GM23338 (cell line): ENCODE results near the gene HPCA.

Source experiments
- EZH2 ChIP-seq: fragments of 200-600 bp; sonication (generic); IDR thresholded peaks from one replicate; pipeline ENCODE4 v1.8.0; 2017; ENCODE audit warnings: antibody characterized with exemption, mild to moderate bottlenecking, low read depth; ENCODE audit not compliant: unreplicated experiment
- POLR2AphosphoS5 ChIP-seq: IDR thresholded peaks from 2 replicates; pipeline ENCODE4 v1.6.1; 2016; ENCODE audit warnings: antibody characterized with exemption, low read depth
- TF ChIP-seq, protein P1 (sequence below), 2 experiments: fragments of 200-600 bp in 1 of 2; sonication (generic) in 1 of 2; conservative IDR thresholded peaks; 2 replicates each; pipeline versions ENCODE4 v1.5.1 to v1.6.1; 2016 to 2017; ENCODE audit warnings: antibody characterized with exemption in 2 of 2, low read depth in 2 of 2, mild to moderate bottlenecking in 2 of 2, moderate library complexity in 1 of 2
- TF ChIP-seq, protein P2 (sequence below): IDR thresholded peaks from one replicate; pipeline ENCODE4 v1.6.1; 2018; ENCODE audit warnings: antibody characterized with exemption; ENCODE audit not compliant: unreplicated experiment

DNA sequence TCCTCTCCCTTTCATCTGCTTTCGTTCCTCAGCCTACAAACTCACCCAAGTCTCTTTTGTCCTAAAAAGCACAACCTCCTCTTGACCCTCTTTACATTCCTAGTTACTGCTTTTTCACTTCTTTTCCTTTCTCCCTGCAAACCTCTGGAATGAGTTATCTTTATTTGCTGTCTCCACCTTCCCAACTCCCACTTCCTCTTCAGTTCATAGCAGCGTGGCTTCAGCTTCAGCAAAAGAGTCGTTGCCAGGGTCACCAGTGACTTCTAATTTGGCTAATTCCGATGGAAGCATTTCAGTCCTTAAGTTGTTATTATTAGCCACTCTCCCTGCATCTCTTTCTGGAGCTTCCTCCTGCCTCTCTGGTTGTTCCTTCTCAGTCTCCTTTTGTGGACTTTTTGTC, 21.1 kb downstream of the HPCA start:
- no peak for TF ChIP-seq EZH2
- TF ChIP-seq, protein P1, sequence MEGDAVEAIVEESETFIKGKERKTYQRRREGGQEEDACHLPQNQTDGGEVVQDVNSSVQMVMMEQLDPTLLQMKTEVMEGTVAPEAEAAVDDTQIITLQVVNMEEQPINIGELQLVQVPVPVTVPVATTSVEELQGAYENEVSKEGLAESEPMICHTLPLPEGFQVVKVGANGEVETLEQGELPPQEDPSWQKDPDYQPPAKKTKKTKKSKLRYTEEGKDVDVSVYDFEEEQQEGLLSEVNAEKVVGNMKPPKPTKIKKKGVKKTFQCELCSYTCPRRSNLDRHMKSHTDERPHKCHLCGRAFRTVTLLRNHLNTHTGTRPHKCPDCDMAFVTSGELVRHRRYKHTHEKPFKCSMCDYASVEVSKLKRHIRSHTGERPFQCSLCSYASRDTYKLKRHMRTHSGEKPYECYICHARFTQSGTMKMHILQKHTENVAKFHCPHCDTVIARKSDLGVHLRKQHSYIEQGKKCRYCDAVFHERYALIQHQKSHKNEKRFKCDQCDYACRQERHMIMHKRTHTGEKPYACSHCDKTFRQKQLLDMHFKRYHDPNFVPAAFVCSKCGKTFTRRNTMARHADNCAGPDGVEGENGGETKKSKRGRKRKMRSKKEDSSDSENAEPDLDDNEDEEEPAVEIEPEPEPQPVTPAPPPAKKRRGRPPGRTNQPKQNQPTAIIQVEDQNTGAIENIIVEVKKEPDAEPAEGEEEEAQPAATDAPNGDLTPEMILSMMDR (conservative IDR thresholded peaks at IDR 0.05; ENCODE audit: low read depth in 2 of 2), result no peak
- no peak for TF ChIP-seq POLR2AphosphoS5
- TF ChIP-seq, protein P2, sequence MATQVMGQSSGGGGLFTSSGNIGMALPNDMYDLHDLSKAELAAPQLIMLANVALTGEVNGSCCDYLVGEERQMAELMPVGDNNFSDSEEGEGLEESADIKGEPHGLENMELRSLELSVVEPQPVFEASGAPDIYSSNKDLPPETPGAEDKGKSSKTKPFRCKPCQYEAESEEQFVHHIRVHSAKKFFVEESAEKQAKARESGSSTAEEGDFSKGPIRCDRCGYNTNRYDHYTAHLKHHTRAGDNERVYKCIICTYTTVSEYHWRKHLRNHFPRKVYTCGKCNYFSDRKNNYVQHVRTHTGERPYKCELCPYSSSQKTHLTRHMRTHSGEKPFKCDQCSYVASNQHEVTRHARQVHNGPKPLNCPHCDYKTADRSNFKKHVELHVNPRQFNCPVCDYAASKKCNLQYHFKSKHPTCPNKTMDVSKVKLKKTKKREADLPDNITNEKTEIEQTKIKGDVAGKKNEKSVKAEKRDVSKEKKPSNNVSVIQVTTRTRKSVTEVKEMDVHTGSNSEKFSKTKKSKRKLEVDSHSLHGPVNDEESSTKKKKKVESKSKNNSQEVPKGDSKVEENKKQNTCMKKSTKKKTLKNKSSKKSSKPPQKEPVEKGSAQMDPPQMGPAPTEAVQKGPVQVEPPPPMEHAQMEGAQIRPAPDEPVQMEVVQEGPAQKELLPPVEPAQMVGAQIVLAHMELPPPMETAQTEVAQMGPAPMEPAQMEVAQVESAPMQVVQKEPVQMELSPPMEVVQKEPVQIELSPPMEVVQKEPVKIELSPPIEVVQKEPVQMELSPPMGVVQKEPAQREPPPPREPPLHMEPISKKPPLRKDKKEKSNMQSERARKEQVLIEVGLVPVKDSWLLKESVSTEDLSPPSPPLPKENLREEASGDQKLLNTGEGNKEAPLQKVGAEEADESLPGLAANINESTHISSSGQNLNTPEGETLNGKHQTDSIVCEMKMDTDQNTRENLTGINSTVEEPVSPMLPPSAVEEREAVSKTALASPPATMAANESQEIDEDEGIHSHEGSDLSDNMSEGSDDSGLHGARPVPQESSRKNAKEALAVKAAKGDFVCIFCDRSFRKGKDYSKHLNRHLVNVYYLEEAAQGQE, result no peak
